ENCODE results near the gene B3GALT2.

Gene B3GALT2

GRCh38 chr1:193140254-193140653, 46.2 kb downstream of the B3GALT2 start:
- no peak for TF ChIP-seq CTCF (IDR thresholded peaks at IDR 0.05; ENCODE audit: low read depth, low read length)
- no peak for DNase-seq (ENCODE audit: extremely low read depth, low read depth)

DNA sequence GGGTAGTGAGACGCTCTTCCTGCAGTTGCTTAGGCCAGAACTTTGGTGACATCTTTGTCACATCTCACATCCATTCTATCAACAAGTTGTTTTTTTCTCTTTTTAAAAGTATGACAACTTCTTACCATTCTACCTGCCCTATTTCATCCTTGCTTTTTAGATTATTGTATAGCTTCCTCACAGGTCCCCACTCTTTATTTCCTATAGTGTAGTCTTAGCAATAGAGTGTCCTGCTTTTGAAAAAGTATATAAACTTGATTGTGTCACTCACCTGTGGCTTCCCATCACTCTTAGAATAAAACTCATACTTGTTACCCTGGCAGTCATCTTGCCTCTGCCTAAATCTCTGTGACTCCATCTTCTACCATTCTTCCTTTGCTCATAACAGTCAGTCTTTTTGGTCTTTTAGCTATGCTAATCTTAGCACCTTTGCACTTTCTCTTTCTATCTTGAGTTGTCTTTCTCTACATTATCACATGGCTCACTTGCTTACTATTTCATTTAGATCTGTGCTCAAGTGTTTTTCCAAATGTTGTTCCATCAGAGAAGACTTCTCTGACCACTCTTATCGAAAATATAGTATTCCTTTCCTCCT, 55.0 kb downstream of the B3GALT2 start:
- DNase-seq (ENCODE audit: extremely low read depth, low read depth): no peak
- TF ChIP-seq CTCF (IDR thresholded peaks at IDR 0.05; ENCODE audit: low read depth, low read length): no peak
